ENCODE measurements around the gene CIPC. TPM values are rescaled to one million over a fixed set of nuclear protein-coding genes. Genes with fewer than 3 reads are reported as not detected.

CIPC gene, protein sequence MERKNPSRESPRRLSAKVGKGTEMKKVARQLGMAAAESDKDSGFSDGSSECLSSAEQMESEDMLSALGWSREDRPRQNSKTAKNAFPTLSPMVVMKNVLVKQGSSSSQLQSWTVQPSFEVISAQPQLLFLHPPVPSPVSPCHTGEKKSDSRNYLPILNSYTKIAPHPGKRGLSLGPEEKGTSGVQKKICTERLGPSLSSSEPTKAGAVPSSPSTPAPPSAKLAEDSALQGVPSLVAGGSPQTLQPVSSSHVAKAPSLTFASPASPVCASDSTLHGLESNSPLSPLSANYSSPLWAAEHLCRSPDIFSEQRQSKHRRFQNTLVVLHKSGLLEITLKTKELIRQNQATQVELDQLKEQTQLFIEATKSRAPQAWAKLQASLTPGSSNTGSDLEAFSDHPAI
- total RNA-seq: 10 to 100 TPM; 54.3 to 73.1 (median 65.9) TPM
- 28.1 TPM for polyA plus RNA-seq
- long read RNA-seq, donor 1, full-length matches to known transcripts: 79 of 113 reads
- long read RNA-seq, donor 1, partial matches to known transcripts: 26 of 113 reads
- long read RNA-seq, donor 1, other reads (novel, unspliced or antisense): 8 of 113 reads
- long read RNA-seq, donor 2, full-length matches to known transcripts: 45 of 56 reads
- long read RNA-seq, donor 2, partial matches to known transcripts: 6 of 56 reads
- long read RNA-seq, donor 2, other reads (novel, unspliced or antisense): 5 of 56 reads
- long read RNA-seq, donor 3, full-length matches to known transcripts: 142 of 211 reads
- long read RNA-seq, donor 3, partial matches to known transcripts: 60 of 211 reads
- long read RNA-seq, donor 3, other reads (novel, unspliced or antisense): 9 of 211 reads
- long read RNA-seq, donor 4, full-length matches to known transcripts: 32 of 53 reads
- long read RNA-seq, donor 4, partial matches to known transcripts: 15 of 53 reads
- long read RNA-seq, donor 4, other reads (novel, unspliced or antisense): 6 of 53 reads

DNA sequence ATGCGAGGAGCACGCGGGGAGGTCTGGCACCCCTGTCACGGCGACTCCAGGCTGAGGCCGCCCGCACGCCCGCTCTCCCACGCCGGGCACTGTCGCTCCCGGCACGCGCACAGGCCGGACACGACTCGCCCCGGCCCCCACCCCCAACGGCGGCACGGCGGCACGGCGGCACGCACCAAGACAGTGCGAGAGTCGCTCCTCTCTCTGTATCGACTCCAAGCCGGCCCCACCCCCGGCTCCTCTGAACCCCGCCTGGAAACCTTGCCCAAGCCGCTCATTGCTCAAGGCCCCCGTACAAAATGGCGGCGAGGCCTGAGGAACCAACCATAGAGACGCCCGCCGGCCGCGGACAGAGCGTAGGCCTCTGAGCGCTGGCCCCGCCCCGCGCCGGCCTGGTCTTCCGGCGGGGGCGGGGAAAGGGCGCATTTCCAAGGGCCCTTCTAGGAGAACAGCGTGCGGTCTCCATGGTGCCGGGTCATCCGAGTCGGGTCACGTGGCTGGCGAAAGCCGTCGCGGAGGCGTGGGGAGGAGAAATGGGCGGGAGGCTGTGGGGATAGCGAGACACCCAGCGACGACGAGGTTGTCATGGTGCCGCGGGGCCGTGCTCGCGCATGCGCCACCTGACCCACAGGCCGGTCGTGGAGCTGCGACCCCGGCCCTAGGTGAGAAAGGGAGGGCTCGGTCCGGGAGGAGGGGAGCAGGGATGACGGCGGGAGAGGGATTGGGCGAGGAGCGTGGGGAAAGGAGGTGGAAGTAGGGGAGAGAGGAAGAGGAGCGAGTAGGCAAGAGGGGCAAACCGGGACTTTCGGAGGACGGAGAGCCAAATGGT lies at the start of gene CIPC:
CIPC (plus strand) TSS at position 559 of the 829 bp plus-strand sequence. CDS start 7,451 bp downstream, outside the sequence.
- Histone ChIP-seq H3K9me3 (ENCODE audit: control insufficient read depth, low read length) (no peaks in the 10 kb centered on the region), H3K4me1 (ENCODE audit: control insufficient read depth, insufficient read depth, low read length) (peaks cover 5% of the 10 kb centered on the region), H3K27ac (ENCODE audit: low read length) (peak within 1 kb of the TSS; percentile 96), H3K4me3 (ENCODE audit: low read length) (peak within 1 kb of the TSS; percentile 59), H3K27me3 (ENCODE audit: control insufficient read depth, insufficient read depth) (no peaks in the 10 kb centered on the region)
- ATAC-seq (peak; percentile 96), DNase-seq (peak; percentile 100)
- intact Hi-C loops (cut with DNase I): no loop called here
- WGBS: under 1% methylated on average over 87 of the region's 87 CpGs

DNA sequence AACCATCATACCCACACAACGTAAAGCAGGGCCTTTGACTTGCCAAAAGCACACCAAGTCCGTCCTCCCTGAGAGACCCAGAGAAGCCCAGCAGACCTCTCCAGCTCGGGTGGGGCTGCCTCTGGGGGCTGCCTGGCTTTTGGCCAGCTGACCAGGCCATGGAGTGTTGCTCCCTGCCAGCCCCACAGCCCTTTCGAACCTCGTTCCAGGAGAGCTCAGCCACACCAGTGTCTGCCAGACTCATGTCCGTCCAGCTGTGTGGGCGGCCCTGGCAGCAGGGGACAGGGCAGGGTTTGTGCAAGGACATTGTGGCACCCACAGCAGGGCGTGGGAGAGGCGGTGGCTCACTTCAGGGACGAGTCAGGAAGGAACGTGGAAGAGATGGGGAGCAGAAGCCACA lies 46.9 kb upstream of the CIPC start:
- Histone ChIP-seq H3K27ac (ENCODE audit: low read length) (peak overlapping the region; percentile 99), H3K27me3 (ENCODE audit: control insufficient read depth, insufficient read depth) (no peaks in the 10 kb centered on the region), H3K4me1 (ENCODE audit: control insufficient read depth, insufficient read depth, low read length) (peaks cover 12% of the 10 kb centered on the region), H3K4me3 (ENCODE audit: low read length) (no peak overlapping the region), H3K9me3 (ENCODE audit: control insufficient read depth, low read length) (no peaks in the 10 kb centered on the region)
- DNase-seq (peak; percentile 90 to 94 (median 93)), ATAC-seq (peak; percentile 89 to 92)
- intact Hi-C loops (cut with DNase I): loop anchor here in 1 of 4 donors (5.0 kb wide), 1 partner anchor 139 kb away; no protein-coding TSS in a partner anchor
- WGBS: 19% methylated on average over 11 of the region's 11 CpGs

DNA sequence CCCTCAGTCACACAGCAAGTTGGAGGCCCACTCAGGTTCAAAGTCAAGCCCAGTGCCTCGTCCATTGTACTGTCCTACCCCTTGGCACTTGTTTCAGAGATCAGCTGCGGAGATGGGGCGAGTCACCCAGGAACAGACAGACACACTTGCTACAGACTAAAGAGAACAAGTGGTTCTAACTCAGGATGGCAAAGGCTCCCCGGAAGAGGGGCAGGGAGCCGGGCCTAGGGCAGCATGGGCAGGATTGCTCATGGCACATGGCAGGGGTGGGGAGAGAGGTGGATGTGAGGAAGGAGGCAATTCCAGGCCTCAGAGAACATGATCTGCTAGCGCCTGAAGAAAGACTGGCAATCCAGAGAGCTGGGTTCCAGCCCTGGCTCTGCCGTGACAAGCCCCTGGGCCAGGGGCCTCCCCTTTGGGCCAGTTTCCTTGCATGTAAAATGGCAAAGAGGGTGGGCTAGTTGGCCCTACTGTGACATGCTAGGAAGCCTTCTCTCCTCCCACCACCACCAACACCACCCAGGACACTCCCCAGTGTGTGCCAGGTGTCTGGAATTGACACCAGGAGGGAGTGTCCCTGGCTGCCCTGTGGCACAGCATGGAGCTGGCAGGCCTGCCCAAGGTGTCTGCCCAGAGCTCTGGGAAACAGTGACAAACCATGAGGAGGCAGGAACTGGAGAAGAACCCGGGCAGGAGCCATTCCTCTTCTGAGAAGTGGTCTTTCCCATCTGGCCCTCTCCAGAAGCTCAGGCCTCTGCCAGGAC lies 45.6 kb upstream of the CIPC start:
- DNase-seq: no peak
- Histone ChIP-seq H3K27me3 (ENCODE audit: control insufficient read depth, insufficient read depth) (no peaks in the 10 kb centered on the region), H3K4me1 (ENCODE audit: control insufficient read depth, insufficient read depth, low read length) (peaks cover 8% of the 10 kb centered on the region), H3K27ac (ENCODE audit: low read length) (peak overlapping the region; percentile 50), H3K4me3 (ENCODE audit: low read length) (no peak overlapping the region), H3K9me3 (ENCODE audit: control insufficient read depth, low read length) (no peaks in the 10 kb centered on the region)
- intact Hi-C loops (cut with DNase I): loop anchor here (1.0 to 5.0 kb wide), 3 partner anchors 139 to 140 kb away; no protein-coding TSS in a partner anchor
- WGBS: 74% methylated on average over 8 of the region's 8 CpGs
- ATAC-seq: peak; percentile 38 to 43

DNA sequence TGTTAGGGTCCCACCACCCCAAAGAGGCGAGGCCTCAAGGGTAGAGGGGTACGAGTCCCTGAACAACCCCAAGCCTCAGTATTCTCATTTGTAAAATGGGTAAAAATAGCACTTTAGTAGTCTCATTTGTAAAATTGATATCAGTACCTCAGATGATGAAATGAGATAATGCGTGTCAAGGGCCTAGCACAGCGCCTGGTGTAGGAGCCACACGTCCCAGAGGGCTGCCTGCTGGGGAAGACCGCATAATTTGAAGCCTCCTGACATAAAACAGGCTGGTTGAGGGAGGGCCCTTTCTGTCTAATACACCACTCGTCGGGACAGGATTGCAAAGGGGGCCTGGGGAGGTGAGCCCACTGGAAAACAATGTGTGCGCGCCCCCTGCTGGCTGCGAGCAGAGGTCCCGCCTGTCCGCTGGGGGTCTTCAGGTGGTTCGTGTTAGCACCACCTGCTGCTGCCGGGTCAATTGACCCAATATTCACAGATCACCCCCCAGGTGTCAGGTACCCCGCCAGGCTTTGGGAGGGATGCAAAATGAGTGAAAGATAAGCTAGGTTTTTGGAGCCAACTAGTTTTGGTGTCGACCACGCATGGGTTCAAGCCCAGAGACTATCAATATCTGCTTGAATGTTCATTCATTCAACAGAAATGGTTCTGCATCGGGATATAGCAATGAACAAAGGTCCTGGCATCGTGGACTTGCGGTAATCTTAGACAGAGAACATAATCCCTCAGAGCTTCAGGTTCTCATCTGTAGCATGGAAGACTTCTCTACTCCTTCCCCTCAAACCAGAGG lies 44.8 kb upstream of the CIPC start:
- 34% methylated on average over 21 of the region's 21 CpGs for WGBS
- Histone ChIP-seq H3K27ac (ENCODE audit: low read length) (peak overlapping the region; percentile 50), H3K9me3 (ENCODE audit: control insufficient read depth, low read length) (no peaks in the 10 kb centered on the region), H3K27me3 (ENCODE audit: control insufficient read depth, insufficient read depth) (no peaks in the 10 kb centered on the region), H3K4me3 (ENCODE audit: low read length) (no peak overlapping the region), H3K4me1 (ENCODE audit: control insufficient read depth, insufficient read depth, low read length) (peaks cover 8% of the 10 kb centered on the region)
- peak; percentile 78 to 92 (median 91) for DNase-seq
- peak; percentile 64 to 76 for ATAC-seq
- intact Hi-C loops (cut with DNase I): loop anchor here (1.0 to 5.0 kb wide), 3 partner anchors 140 to 141 kb away; no protein-coding TSS in a partner anchor

DNA sequence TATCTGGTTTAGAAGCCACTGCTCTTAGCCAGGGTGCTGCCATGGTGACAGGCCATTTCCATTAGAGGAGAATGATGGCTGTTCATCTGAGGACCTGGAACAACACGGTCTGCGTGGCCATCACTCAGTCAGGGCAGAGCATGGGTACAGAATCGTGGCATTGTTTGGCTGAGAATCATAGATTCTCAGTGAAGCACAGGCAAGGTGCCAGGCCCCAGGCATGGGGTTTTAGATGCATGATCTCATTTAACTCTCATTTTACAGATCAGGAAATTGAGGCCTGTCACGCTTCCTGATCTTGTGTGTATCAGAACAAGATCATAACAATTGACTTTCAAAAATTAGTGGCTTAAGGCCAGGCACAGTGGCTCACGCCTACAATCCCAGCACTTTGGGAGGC lies 42.8 kb upstream of the CIPC start:
- no peak for ATAC-seq
- Histone ChIP-seq H3K27me3 (ENCODE audit: control insufficient read depth, insufficient read depth) (no peaks in the 10 kb centered on the region), H3K4me1 (ENCODE audit: control insufficient read depth, insufficient read depth, low read length) (peaks cover 8% of the 10 kb centered on the region), H3K9me3 (ENCODE audit: control insufficient read depth, low read length) (no peaks in the 10 kb centered on the region), H3K4me3 (ENCODE audit: low read length) (no peak overlapping the region), H3K27ac (ENCODE audit: low read length) (peak overlapping the region; percentile 3)
- peak in 1 of 3 donors; percentile 49 for DNase-seq
- intact Hi-C loops (cut with DNase I): no loop called here
- WGBS: 69% methylated on average over 5 of the region's 5 CpGs

DNA sequence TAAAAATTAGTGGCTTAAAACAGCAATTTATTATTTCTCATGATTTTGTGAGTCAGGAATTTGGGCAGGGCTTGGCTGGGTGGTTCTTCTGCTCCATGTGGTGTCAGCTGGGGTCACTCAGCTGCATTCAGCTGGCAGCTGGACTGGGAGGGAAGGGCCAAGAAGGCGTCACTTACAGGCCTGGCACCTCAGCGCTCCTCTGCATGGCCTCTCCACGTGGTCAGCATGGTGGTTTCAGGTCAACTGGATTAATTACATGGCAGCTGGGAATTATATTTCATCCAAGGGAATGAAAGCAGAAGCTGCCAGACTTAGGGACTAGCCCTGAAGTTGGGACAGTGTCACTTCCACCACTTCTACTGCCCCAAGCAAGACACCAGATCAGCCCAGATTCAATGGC lies 42.1 kb upstream of the CIPC start:
- intact Hi-C loops (cut with DNase I): no loop called here
- ATAC-seq: no peak
- H3K27ac ChIP-seq (ENCODE audit: low read length): no peak overlapping the region

DNA sequence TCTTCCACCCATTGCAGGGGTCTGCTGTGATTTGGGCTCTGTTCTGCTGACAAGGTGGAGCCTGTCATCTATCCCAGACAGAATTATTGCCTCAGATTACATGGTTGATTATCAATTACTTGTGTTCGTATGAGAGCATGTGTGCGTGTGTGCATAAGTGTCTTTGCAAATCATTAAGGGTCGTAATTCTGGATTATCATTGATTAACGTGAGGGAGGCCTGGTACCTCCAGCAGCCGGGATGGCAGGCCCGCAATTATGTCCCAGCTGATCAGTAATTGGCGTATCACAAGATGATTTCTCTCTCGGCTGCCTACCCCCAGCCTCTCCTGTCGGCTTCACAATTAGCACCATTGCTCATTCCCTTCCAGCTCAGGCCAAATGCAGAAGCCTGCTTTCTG lies 39.9 kb upstream of the CIPC start:
- intact Hi-C loops (cut with DNase I): no loop called here
- Histone ChIP-seq H3K4me3 (ENCODE audit: low read length) (no peak overlapping the region), H3K9me3 (ENCODE audit: control insufficient read depth, low read length) (no peaks in the 10 kb centered on the region), H3K4me1 (ENCODE audit: control insufficient read depth, insufficient read depth, low read length) (no peaks in the 10 kb centered on the region), H3K27me3 (ENCODE audit: control insufficient read depth, insufficient read depth) (no peaks in the 10 kb centered on the region), H3K27ac (ENCODE audit: low read length) (no peak overlapping the region)
- DNase-seq (no peak), ATAC-seq (no peak)
- WGBS: 91% methylated on average over 9 of the region's 9 CpGs

More for the DNA sequence above, 42.1 kb upstream of the CIPC start:
- Histone ChIP-seq H3K27me3 (ENCODE audit: control insufficient read depth, insufficient read depth) (no peaks in the 10 kb centered on the region), H3K4me1 (ENCODE audit: control insufficient read depth, insufficient read depth, low read length) (peaks cover 4% of the 10 kb centered on the region), H3K4me3 (ENCODE audit: low read length) (no peak overlapping the region), H3K9me3 (ENCODE audit: control insufficient read depth, low read length) (no peaks in the 10 kb centered on the region)
- DNase-seq: no peak
- WGBS: 84% methylated on average over 3 of the region's 3 CpGs

DNA sequence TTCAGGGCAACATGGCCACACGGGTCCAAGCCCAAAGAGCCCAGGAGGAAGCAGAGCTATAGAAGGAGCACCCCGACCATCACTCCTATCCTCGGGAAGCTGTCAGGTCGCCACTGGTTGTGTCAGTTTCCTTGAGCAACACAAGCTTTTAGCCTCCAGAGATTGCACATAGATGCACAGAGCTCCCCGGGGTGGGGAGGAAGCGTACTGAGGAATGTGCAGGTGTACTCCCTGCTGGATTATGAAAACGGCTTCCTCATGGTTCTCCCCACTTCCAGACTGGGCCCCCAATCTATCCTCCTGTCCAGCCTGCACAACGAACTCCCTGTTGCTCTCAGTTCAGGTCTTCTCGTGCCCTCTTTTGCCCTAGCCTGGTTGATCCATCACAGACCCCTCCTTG lies 39.3 kb upstream of the CIPC start:
- ATAC-seq (no peak), DNase-seq (no peak)
- no peaks in the 10 kb centered on the region for H3K9me3 ChIP-seq (ENCODE audit: control insufficient read depth, low read length)
- 84% methylated on average over 9 of the region's 9 CpGs for WGBS
- intact Hi-C loops (cut with DNase I): no loop called here
- no peaks in the 10 kb centered on the region for H3K27me3 ChIP-seq (ENCODE audit: control insufficient read depth, insufficient read depth)
- no peak overlapping the region for H3K27ac ChIP-seq (ENCODE audit: low read length)
- H3K4me3 ChIP-seq (ENCODE audit: low read length): no peak overlapping the region
- peaks cover under 1% of the 10 kb centered on the region for H3K4me1 ChIP-seq (ENCODE audit: control insufficient read depth, insufficient read depth, low read length)

DNA sequence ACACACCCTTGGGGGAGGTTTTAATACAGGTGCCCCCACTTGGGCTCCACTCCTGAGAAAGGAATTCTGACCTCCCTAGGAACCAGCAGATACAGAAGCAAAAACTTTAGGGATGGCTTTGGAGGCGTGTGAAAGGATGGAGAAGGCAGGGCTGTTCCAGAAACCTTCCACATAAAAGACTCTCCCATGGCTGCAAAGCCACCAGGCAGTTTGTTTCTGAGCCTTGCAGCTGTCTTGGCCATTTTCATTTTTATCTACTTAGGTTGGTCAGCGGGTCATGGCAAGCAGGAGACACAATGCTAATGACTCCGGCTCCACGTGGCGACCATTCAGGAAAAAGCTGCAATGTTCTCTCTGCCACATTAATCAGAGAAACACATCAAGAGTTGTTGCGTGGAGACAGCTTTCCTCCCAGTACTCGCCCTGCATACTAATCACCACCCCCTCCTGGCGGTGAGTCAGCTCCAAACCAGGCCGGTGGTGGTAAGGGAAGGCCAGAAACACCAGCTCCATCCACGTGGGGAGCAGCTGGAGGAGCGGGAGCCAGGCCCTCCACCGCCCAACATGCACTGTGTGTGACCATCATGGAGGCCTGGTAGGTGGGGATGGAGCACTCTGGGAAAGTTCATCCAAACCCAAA lies 38.7 kb upstream of the CIPC start:
- DNase-seq (peak in 2 of 3 donors; percentile 47 to 56), ATAC-seq (peak in 1 of 2 donors; percentile 76)
- Histone ChIP-seq H3K4me1 (ENCODE audit: control insufficient read depth, insufficient read depth, low read length) (peaks cover 3% of the 10 kb centered on the region), H3K27me3 (ENCODE audit: control insufficient read depth, insufficient read depth) (no peaks in the 10 kb centered on the region), H3K27ac (ENCODE audit: low read length) (no peak overlapping the region), H3K9me3 (ENCODE audit: control insufficient read depth, low read length) (no peaks in the 10 kb centered on the region), H3K4me3 (ENCODE audit: low read length) (no peak overlapping the region)
- 52% methylated on average over 12 of the region's 12 CpGs for WGBS
- intact Hi-C loops (cut with DNase I): no loop called here

Data from right cardiac atrium (tissue), 5 donors.